Cardiac fibroblast (primary cell): Measurements from ENCODE around the gene CHST12.

ENCODE experiments used
- DNase-seq, 2 donors: peaks; one replicate each; pipeline versions ENCODE4 v3.0.0 to v3.0.0-alpha.2; 2010; ENCODE audit warnings: low read depth in 2 of 2
- H3K4me3 ChIP-seq, 2 donors: replicated peaks in 1 of 2; 1 replicate in 1 of 2; 2 replicates in 1 of 2; pipeline ENCODE4 v1.5.1; 2011; ENCODE audit warnings: low read depth in 2 of 2, low read length in 2 of 2, mild to moderate bottlenecking in 2 of 2, moderate library complexity in 1 of 2
- TF ChIP-seq, protein P1 (sequence below): IDR thresholded peaks from one replicate; pipeline ENCODE4 v1.5.1; 2011; ENCODE audit warnings: low read depth, mild to moderate bottlenecking, low read length, inconsistent platforms

CHST12 gene

GRCh38 chr7:2437537-2438148, 34.2 kb downstream of the CHST12 start:
- TF ChIP-seq, protein P1, sequence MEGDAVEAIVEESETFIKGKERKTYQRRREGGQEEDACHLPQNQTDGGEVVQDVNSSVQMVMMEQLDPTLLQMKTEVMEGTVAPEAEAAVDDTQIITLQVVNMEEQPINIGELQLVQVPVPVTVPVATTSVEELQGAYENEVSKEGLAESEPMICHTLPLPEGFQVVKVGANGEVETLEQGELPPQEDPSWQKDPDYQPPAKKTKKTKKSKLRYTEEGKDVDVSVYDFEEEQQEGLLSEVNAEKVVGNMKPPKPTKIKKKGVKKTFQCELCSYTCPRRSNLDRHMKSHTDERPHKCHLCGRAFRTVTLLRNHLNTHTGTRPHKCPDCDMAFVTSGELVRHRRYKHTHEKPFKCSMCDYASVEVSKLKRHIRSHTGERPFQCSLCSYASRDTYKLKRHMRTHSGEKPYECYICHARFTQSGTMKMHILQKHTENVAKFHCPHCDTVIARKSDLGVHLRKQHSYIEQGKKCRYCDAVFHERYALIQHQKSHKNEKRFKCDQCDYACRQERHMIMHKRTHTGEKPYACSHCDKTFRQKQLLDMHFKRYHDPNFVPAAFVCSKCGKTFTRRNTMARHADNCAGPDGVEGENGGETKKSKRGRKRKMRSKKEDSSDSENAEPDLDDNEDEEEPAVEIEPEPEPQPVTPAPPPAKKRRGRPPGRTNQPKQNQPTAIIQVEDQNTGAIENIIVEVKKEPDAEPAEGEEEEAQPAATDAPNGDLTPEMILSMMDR, result no peak
- no peak for DNase-seq
- no peak overlapping the region for H3K4me3 ChIP-seq

DNA sequence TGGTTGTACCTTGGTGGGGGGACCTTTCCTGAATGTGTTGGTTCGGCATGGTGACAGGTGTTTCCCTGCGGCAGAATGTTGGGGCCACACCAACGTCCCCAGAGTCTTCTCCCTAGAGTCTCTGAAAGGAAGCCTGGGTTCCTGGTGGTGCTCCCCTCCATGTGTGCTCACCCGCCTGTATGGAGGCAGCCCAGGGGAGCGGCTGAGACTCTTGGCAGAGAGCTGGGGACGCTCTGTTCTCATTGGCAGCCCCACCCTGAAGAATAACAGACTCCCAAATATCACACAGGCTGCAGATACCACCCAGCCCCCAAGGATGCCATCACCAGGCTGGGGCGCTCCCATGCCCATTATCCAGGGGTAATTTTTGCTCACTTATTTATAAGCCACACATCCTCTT, 34.8 kb downstream of the CHST12 start:
- H3K4me3 ChIP-seq, result no peak overlapping the region
- TF ChIP-seq, protein P1, result no peak

GRCh38 chr7:2438775-2439174, 35.4 kb downstream of the CHST12 start:
- TF ChIP-seq, protein P1, result no peak
- H3K4me3 ChIP-seq, result no peak overlapping the region
- DNase-seq, result no peak

More for the DNA sequence above, 34.8 kb downstream of the CHST12 start:
- DNase-seq, result no peak

GRCh38 chr7:2440608-2441245, 37.3 kb downstream of the CHST12 start:
- no peak for DNase-seq
- TF ChIP-seq, protein P1, result no peak
- H3K4me3 ChIP-seq, result no peak overlapping the region

- no peak overlapping the region for H3K4me3 ChIP-seq
- no peak for DNase-seq
- TF ChIP-seq, protein P1, result no peak
These were observed 38.1 kb downstream of the CHST12 start for GRCh38 chr7:2441430-2442058.

GRCh38 chr7:2443491-2443890, 40.1 kb downstream of the CHST12 start:
- no peak overlapping the region for H3K4me3 ChIP-seq
- no peak for DNase-seq
- TF ChIP-seq, protein P1, result no peak
